HG02938 (cell line): ENCODE results near the gene SIRPG.
"Not testable (repeated sequence)": the region's sequence is repeated elsewhere in the genome, so short reads cannot be mapped to it uniquely, and the experiment has no call there.

Experiments used
- ATAC-seq: cut with Tn5 transposase; IDR thresholded peaks from one replicate; pipeline ENCODE4 v1.9.1; 2021; ENCODE audit warnings: mild to moderate bottlenecking, moderate library complexity; ENCODE audit not compliant: unreplicated experiment

Gene SIRPG

GRCh38 chr20:1657556-1658334 is at the start of gene SIRPG:
SIRPG (minus strand) TSS chr20:1657779; CDS start chr20:1657714, 65 bp downstream.
- no peak for ATAC-seq

- not testable (repeated sequence) for ATAC-seq
These were observed 49.3 kb upstream of the SIRPG start for GRCh38 chr20:1706887-1707286.

- no peak for ATAC-seq
These were observed 48.5 kb upstream of the SIRPG start for GRCh38 chr20:1706079-1706478.

- no peak for ATAC-seq
These were observed 45.3 kb upstream of the SIRPG start for GRCh38 chr20:1702855-1703254.

GRCh38 chr20:1702328-1702727 is 44.7 kb upstream of the SIRPG start:
- no peak for ATAC-seq

GRCh38 chr20:1700990-1701389 is 43.4 kb upstream of the SIRPG start:
- no peak for ATAC-seq

- no peak for ATAC-seq
These were observed 40.0 kb upstream of the SIRPG start for GRCh38 chr20:1697592-1697991.

GRCh38 chr20:1696521-1697209 is 39.1 kb upstream of the SIRPG start:
- no peak for ATAC-seq

GRCh38 chr20:1694672-1695071 is 37.1 kb upstream of the SIRPG start:
- no peak for ATAC-seq

GRCh38 chr20:1693427-1693826 is 35.8 kb upstream of the SIRPG start:
- ATAC-seq, result no peak

- no peak for ATAC-seq
These were observed 32.1 kb upstream of the SIRPG start for GRCh38 chr20:1689721-1690120.

- no peak for ATAC-seq
These were observed 31.4 kb upstream of the SIRPG start for GRCh38 chr20:1688886-1689538.

- ATAC-seq, result no peak
These were observed 29.5 kb upstream of the SIRPG start for GRCh38 chr20:1687053-1687452.

GRCh38 chr20:1686151-1686748 is 28.7 kb upstream of the SIRPG start:
- no peak for ATAC-seq

GRCh38 chr20:1685304-1686052 is 27.9 kb upstream of the SIRPG start:
- no peak for ATAC-seq

- ATAC-seq, result no peak
These were observed 27.3 kb upstream of the SIRPG start for GRCh38 chr20:1684872-1685271.

GRCh38 chr20:1676650-1677049 is 19.1 kb upstream of the SIRPG start:
- ATAC-seq, result no peak

- ATAC-seq, result no peak
These were observed 17.6 kb upstream of the SIRPG start for GRCh38 chr20:1674990-1675780.

- ATAC-seq, result no peak
These were observed 16.8 kb upstream of the SIRPG start for GRCh38 chr20:1674361-1674760.

- ATAC-seq, result no peak
These were observed 15.8 kb upstream of the SIRPG start for GRCh38 chr20:1673424-1673823.
